ENCODE results near the gene KANSL1.
A peak's percentile ranks its signal among the peaks of the same experiment; 100 is the strongest.
"Not testable (repeated sequence)": the region's sequence is repeated elsewhere in the genome, so short reads cannot be mapped to it uniquely, and the experiment has no call there.

KANSL1 gene

DNA sequence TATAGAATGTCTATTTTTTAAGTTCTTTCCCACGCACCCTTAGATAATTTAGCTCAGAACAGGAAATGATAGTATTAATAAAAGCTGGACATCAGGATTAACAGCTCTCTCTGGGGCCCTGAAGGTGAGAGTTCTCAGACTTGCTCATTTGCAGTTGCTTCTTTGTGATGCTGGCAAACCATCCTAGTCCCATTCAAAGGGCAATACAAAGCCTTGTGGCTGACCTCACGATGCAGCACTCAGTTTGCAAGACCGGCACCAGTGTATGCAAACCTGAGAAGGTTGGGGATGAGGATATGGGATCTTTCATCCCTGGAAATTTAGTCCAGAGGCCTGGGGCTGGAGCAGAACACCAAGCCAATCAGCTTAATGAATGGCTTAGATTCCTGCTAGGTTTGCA lies 164.9 kb downstream of the KANSL1 start:
- peaks cover 38 to 44% of the 10 kb centered on the region in 2 donors for H3K36me3 ChIP-seq (ENCODE audit: control insufficient read depth in 2 of 2, insufficient read depth in 2 of 2, low read length in 2 of 2)

DNA sequence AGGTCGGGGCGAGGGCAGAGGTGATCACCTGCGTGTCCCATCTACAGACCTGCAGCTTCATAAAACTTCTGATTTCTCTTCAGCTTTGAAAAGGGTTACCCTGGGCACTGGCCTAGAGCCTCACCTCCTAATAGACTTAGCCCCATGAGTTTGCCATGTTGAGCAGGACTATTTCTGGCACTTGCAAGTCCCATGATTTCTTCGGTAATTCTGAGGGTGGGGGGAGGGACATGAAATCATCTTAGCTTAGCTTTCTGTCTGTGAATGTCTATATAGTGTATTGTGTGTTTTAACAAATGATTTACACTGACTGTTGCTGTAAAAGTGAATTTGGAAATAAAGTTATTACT lies 165.3 kb downstream of the KANSL1 start:
- Histone ChIP-seq H3K9ac (ENCODE audit: low read length in 2 of 2) (no peak overlapping the region), H3K36me3 (ENCODE audit: control insufficient read depth in 2 of 2, insufficient read depth in 2 of 2, low read length in 2 of 2) (peaks cover 34 to 43% of the 10 kb centered on the region in 2 donors), H3K9me3 (ENCODE audit: control insufficient read depth in 2 of 2, low read length in 2 of 2) (no peaks in the 10 kb centered on the region), H3K4me1 (ENCODE audit: control insufficient read depth, insufficient read depth, low read length) (no peaks in the 10 kb centered on the region), H3K4me3 (ENCODE audit: low read length in 2 of 2) (no peak overlapping the region), H3K27ac (ENCODE audit: low read length) (peak overlapping the region; percentile 18), H3K27me3 (ENCODE audit: control insufficient read depth in 1 of 2, insufficient read depth in 2 of 2, low read length in 2 of 2) (no peaks in the 10 kb centered on the region)

More for the DNA sequence above, 164.9 kb downstream of the KANSL1 start:
- H3K27me3 ChIP-seq (ENCODE audit: control insufficient read depth in 1 of 2, insufficient read depth in 2 of 2, low read length in 2 of 2): no peaks in the 10 kb centered on the region
- H3K4me3 ChIP-seq (ENCODE audit: low read length in 2 of 2): no peak overlapping the region
- no peaks in the 10 kb centered on the region for H3K9me3 ChIP-seq (ENCODE audit: control insufficient read depth in 2 of 2, low read length in 2 of 2)
- no peaks in the 10 kb centered on the region for H3K4me1 ChIP-seq (ENCODE audit: control insufficient read depth, insufficient read depth, low read length)
- peak overlapping the region; percentile 18 for H3K27ac ChIP-seq (ENCODE audit: low read length)
- no peak overlapping the region for H3K9ac ChIP-seq (ENCODE audit: low read length in 2 of 2)

- Histone ChIP-seq H3K27me3 (ENCODE audit: control insufficient read depth in 1 of 2, insufficient read depth in 2 of 2, low read length in 2 of 2) (no peaks in the 10 kb centered on the region), H3K27ac (ENCODE audit: low read length) (peak overlapping the region; percentile 18), H3K9ac (ENCODE audit: low read length in 2 of 2) (no peak overlapping the region), H3K4me1 (ENCODE audit: control insufficient read depth, insufficient read depth, low read length) (no peaks in the 10 kb centered on the region), H3K9me3 (ENCODE audit: control insufficient read depth in 2 of 2, low read length in 2 of 2) (no peaks in the 10 kb centered on the region), H3K36me3 (ENCODE audit: control insufficient read depth in 2 of 2, insufficient read depth in 2 of 2, low read length in 2 of 2) (peaks cover 28 to 40% of the 10 kb centered on the region in 2 donors), H3K4me3 (ENCODE audit: low read length in 2 of 2) (no peak overlapping the region)
Observed at GRCh38 chr17:46027048-46027975, 165.9 kb downstream of the KANSL1 start.

DNA sequence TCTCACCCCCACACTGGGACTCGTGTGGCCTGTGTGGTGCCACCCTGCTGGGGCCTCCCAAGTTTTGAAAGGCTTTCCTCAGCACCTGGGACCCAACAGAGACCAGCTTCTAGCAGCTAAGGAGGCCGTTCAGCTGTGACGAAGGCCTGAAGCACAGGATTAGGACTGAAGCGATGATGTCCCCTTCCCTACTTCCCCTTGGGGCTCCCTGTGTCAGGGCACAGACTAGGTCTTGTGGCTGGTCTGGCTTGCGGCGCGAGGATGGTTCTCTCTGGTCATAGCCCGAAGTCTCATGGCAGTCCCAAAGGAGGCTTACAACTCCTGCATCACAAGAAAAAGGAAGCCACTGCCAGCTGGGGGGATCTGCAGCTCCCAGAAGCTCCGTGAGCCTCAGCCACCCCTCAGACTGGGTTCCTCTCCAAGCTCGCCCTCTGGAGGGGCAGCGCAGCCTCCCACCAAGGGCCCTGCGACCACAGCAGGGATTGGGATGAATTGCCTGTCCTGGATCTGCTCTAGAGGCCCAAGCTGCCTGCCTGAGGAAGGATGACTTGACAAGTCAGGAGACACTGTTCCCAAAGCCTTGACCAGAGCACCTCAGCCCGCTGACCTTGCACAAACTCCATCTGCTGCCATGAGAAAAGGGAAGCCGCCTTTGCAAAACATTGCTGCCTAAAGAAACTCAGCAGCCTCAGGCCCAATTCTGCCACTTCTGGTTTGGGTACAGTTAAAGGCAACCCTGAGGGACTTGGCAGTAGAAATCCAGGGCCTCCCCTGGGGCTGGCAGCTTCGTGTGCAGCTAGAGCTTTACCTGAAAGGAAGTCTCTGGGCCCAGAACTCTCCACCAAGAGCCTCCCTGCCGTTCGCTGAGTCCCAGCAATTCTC lies 166.8 kb downstream of the KANSL1 start:
- no peaks in the 10 kb centered on the region for H3K9me3 ChIP-seq (ENCODE audit: control insufficient read depth in 2 of 2, low read length in 2 of 2)
- H3K27me3 ChIP-seq (ENCODE audit: control insufficient read depth in 1 of 2, insufficient read depth in 2 of 2, low read length in 2 of 2): no peaks in the 10 kb centered on the region
- H3K36me3 ChIP-seq (ENCODE audit: control insufficient read depth in 2 of 2, insufficient read depth in 2 of 2, low read length in 2 of 2): peaks cover 19 to 32% of the 10 kb centered on the region in 2 donors
- no peaks in the 10 kb centered on the region for H3K4me1 ChIP-seq (ENCODE audit: control insufficient read depth, insufficient read depth, low read length)
- H3K4me3 ChIP-seq (ENCODE audit: low read length in 2 of 2): no peak overlapping the region
- H3K27ac ChIP-seq (ENCODE audit: low read length): peak overlapping the region; percentile 11
- no peak overlapping the region for H3K9ac ChIP-seq (ENCODE audit: low read length in 2 of 2)

- H3K36me3 ChIP-seq (ENCODE audit: control insufficient read depth in 2 of 2, insufficient read depth in 2 of 2, low read length in 2 of 2): peaks cover 12 to 24% of the 10 kb centered on the region in 2 donors
- no peaks in the 10 kb centered on the region for H3K4me1 ChIP-seq (ENCODE audit: control insufficient read depth, insufficient read depth, low read length)
- no peak overlapping the region for H3K9ac ChIP-seq (ENCODE audit: low read length in 2 of 2)
- H3K27me3 ChIP-seq (ENCODE audit: control insufficient read depth in 1 of 2, insufficient read depth in 2 of 2, low read length in 2 of 2): no peaks in the 10 kb centered on the region
- no peaks in the 10 kb centered on the region for H3K9me3 ChIP-seq (ENCODE audit: control insufficient read depth in 2 of 2, low read length in 2 of 2)
- H3K27ac ChIP-seq (ENCODE audit: low read length): peak overlapping the region; percentile 11
- no peak overlapping the region for H3K4me3 ChIP-seq (ENCODE audit: low read length in 2 of 2)
Observed at GRCh38 chr17:46025510-46026165, 167.6 kb downstream of the KANSL1 start.

DNA sequence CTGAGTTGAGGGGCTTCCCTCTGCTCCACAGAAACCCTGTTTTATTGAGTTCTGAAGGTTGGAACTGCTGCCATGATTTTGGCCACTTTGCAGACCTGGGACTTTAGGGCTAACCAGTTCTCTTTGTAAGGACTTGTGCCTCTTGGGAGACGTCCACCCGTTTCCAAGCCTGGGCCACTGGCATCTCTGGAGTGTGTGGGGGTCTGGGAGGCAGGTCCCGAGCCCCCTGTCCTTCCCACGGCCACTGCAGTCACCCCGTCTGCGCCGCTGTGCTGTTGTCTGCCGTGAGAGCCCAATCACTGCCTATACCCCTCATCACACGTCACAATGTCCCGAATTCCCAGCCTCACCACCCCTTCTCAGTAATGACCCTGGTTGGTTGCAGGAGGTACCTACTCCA lies 168.2 kb downstream of the KANSL1 start:
- no peak overlapping the region for H3K27ac ChIP-seq (ENCODE audit: low read length)
- peaks cover 7 to 21% of the 10 kb centered on the region in 2 donors for H3K36me3 ChIP-seq (ENCODE audit: control insufficient read depth in 2 of 2, insufficient read depth in 2 of 2, low read length in 2 of 2)
- H3K9me3 ChIP-seq (ENCODE audit: control insufficient read depth in 2 of 2, low read length in 2 of 2): no peaks in the 10 kb centered on the region
- H3K4me3 ChIP-seq (ENCODE audit: low read length in 2 of 2): no peak overlapping the region
- H3K4me1 ChIP-seq (ENCODE audit: control insufficient read depth, insufficient read depth, low read length): no peaks in the 10 kb centered on the region
- no peak overlapping the region for H3K9ac ChIP-seq (ENCODE audit: low read length in 2 of 2)
- no peaks in the 10 kb centered on the region for H3K27me3 ChIP-seq (ENCODE audit: control insufficient read depth in 1 of 2, insufficient read depth in 2 of 2, low read length in 2 of 2)

- no peaks in the 10 kb centered on the region for H3K9me3 ChIP-seq (ENCODE audit: control insufficient read depth in 2 of 2, low read length in 2 of 2)
- H3K4me1 ChIP-seq (ENCODE audit: control insufficient read depth, insufficient read depth, low read length): no peaks in the 10 kb centered on the region
- no peak overlapping the region for H3K4me3 ChIP-seq (ENCODE audit: low read length in 2 of 2)
- no peaks in the 10 kb centered on the region for H3K27me3 ChIP-seq (ENCODE audit: control insufficient read depth in 1 of 2, insufficient read depth in 2 of 2, low read length in 2 of 2)
- no peak overlapping the region for H3K27ac ChIP-seq (ENCODE audit: low read length)
- no peak overlapping the region for H3K9ac ChIP-seq (ENCODE audit: low read length in 2 of 2)
- H3K36me3 ChIP-seq (ENCODE audit: control insufficient read depth in 2 of 2, insufficient read depth in 2 of 2, low read length in 2 of 2): peaks cover 6 to 21% of the 10 kb centered on the region in 2 donors
Observed at GRCh38 chr17:46024590-46024989, 168.6 kb downstream of the KANSL1 start.

DNA sequence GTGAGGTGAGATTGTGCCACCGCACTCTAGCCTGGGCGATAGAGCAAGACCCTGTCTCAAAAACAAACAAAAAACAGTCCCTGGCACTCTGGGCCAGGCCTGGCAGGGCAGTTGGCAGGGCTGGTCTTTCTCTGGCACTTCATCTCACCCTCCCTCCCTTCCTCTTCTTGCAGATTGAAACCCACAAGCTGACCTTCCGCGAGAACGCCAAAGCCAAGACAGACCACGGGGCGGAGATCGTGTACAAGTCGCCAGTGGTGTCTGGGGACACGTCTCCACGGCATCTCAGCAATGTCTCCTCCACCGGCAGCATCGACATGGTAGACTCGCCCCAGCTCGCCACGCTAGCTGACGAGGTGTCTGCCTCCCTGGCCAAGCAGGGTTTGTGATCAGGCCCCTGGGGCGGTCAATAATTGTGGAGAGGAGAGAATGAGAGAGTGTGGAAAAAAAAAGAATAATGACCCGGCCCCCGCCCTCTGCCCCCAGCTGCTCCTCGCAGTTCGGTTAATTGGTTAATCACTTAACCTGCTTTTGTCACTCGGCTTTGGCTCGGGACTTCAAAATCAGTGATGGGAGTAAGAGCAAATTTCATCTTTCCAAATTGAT lies 169.3 kb downstream of the KANSL1 start:
- H3K36me3 ChIP-seq (ENCODE audit: control insufficient read depth in 2 of 2, insufficient read depth in 2 of 2, low read length in 2 of 2): peaks cover 0 to 21% of the 10 kb centered on the region in 2 donors
- H3K4me1 ChIP-seq (ENCODE audit: control insufficient read depth, insufficient read depth, low read length): no peaks in the 10 kb centered on the region
- no peak overlapping the region for H3K27ac ChIP-seq (ENCODE audit: low read length)

DNA sequence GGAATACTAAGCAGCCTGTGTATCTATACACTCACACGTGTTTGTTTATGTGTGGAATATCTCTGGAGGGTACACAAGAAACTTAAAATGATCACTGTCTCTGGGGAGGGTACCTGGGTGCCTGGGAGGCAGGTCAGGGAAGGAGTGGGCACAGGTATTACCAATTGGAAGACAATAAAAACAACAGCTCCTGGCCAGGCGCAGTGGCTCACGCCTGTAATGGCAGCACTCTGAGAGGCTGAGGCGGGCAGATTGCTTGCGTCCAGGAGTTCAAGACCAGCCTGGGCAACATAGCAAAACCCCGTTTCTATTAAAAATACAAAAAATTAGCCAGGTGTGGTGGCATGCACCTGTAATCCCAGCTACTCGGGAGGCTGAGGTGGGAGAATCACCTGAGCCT lies 169.9 kb downstream of the KANSL1 start:
- H3K9ac ChIP-seq (ENCODE audit: low read length in 2 of 2); H3K4me3 ChIP-seq (ENCODE audit: low read length in 2 of 2); H3K27ac ChIP-seq (ENCODE audit: low read length); H3K9me3 ChIP-seq (ENCODE audit: control insufficient read depth in 2 of 2, low read length in 2 of 2); H3K4me1 ChIP-seq (ENCODE audit: control insufficient read depth, insufficient read depth, low read length); H3K27me3 ChIP-seq (ENCODE audit: control insufficient read depth in 1 of 2, insufficient read depth in 2 of 2, low read length in 2 of 2): not testable (repeated sequence)
- peaks cover 0 to 20% of the 10 kb centered on the region in 2 donors for H3K36me3 ChIP-seq (ENCODE audit: control insufficient read depth in 2 of 2, insufficient read depth in 2 of 2, low read length in 2 of 2)

More for the DNA sequence above, 169.3 kb downstream of the KANSL1 start:
- no peaks in the 10 kb centered on the region for H3K27me3 ChIP-seq (ENCODE audit: control insufficient read depth in 1 of 2, insufficient read depth in 2 of 2, low read length in 2 of 2)
- H3K9ac ChIP-seq (ENCODE audit: low read length in 2 of 2): no peak overlapping the region
- H3K4me3 ChIP-seq (ENCODE audit: low read length in 2 of 2): no peak overlapping the region
- H3K9me3 ChIP-seq (ENCODE audit: control insufficient read depth in 2 of 2, low read length in 2 of 2): no peaks in the 10 kb centered on the region

GRCh38 chr17:46020998-46021397 lies 172.2 kb downstream of the KANSL1 start:
- Histone ChIP-seq H3K27ac (ENCODE audit: low read length) (no peak overlapping the region), H3K36me3 (ENCODE audit: control insufficient read depth in 2 of 2, insufficient read depth in 2 of 2, low read length in 2 of 2) (peaks cover 0 to 6% of the 10 kb centered on the region in 2 donors), H3K4me1 (ENCODE audit: control insufficient read depth, insufficient read depth, low read length) (no peaks in the 10 kb centered on the region), H3K4me3 (ENCODE audit: low read length in 2 of 2) (no peak overlapping the region), H3K27me3 (ENCODE audit: control insufficient read depth in 1 of 2, insufficient read depth in 2 of 2, low read length in 2 of 2) (no peaks in the 10 kb centered on the region), H3K9me3 (ENCODE audit: control insufficient read depth in 2 of 2, low read length in 2 of 2) (no peaks in the 10 kb centered on the region), H3K9ac (ENCODE audit: low read length in 2 of 2) (no peak overlapping the region)

Data from stomach smooth muscle (tissue), 2 donors.